ENCODE results near the gene DERA. TPM values are rescaled to one million over a fixed set of nuclear protein-coding genes. Genes with fewer than 3 reads are reported as not detected.
A peak's percentile ranks its signal among the peaks of the same experiment; 100 is the strongest.

DERA gene
- total RNA-seq (42.1 and 48.2 TPM in 2 replicates), polyA plus RNA-seq (51.1 and 51.5 TPM in 2 replicates), polyA minus RNA-seq (ENCODE audit: low replicate concordance) (3.3 and 7.1 TPM in 2 replicates)
- polyA plus RNA-seq (2012), result 43.3 and 48.7 TPM in 2 replicates

GRCh38 chr12:15910864-15911721, at the start of gene DERA:
Gene DERA, plus strand, starts transcription at chr12:15911332. Its CDS starts 52 bp downstream, at chr12:15911384.
- Histone ChIP-seq H3K27ac (ENCODE audit: insufficient read depth, low read length) (peak within 1 kb of the TSS; percentile 89), H3K4me3 (replicated peaks in 1 of 4; ENCODE audit: control extremely low read depth in 1 of 4, insufficient read depth in 1 of 4, low read depth in 3 of 4, low read length in 4 of 4) (peak within 1 kb of the TSS; percentile 69 to 78 (median 72)), H4K20me1 (ENCODE audit: control insufficient read depth, extremely low read depth, insufficient read depth, low read length) (no peaks in the 10 kb centered on the region), H3K9ac (ENCODE audit: insufficient read depth, low read length) (peak within 1 kb of the TSS; percentile 90), H3K27me3 (ENCODE audit: control insufficient read depth, insufficient read depth, low read length) (no peaks in the 10 kb centered on the region), H3K4me1 (ENCODE audit: control insufficient read depth, extremely low read depth, insufficient read depth, low read length) (peaks cover 2% of the 10 kb centered on the region), H3K79me2 (ENCODE audit: control insufficient read depth, insufficient read depth, low read length) (peaks cover 10% of the 10 kb centered on the region), H3K9me3 (ENCODE audit: control insufficient read depth, insufficient read depth, low read depth, low read length) (no peaks in the 10 kb centered on the region), H2AFZ (ENCODE audit: low read length) (peak within 1 kb of the TSS; percentile 67), H3K36me3 (ENCODE audit: control insufficient read depth, insufficient read depth, low read length) (peaks cover 2% of the 10 kb centered on the region), H3K4me2 (ENCODE audit: extremely low read depth, insufficient read depth, low read length) (peak within 1 kb of the TSS; percentile 93)
- TF ChIP-seq EZH2 (IDR thresholded peaks at IDR 0.05; ENCODE audit: low read length, missing control alignments) (no peak), CTCF (conservative IDR thresholded peaks at IDR 0.05 in 1 of 2, IDR thresholded peaks at IDR 0.05 in 1 of 2; ENCODE audit: low read depth in 1 of 2, low read length in 2 of 2) (no peak)
- peak; percentile 67 to 74 for DNase-seq (ENCODE audit: low read depth in 2 of 2)

GRCh38 chr12:15861404-15861803, 49.7 kb upstream of the DERA start:
- no peak overlapping the region for H2AFZ ChIP-seq (ENCODE audit: low read length)
- no peak for TF ChIP-seq EZH2 (IDR thresholded peaks at IDR 0.05; ENCODE audit: low read length, missing control alignments)
- TF ChIP-seq CTCF (conservative IDR thresholded peaks at IDR 0.05 in 1 of 2, IDR thresholded peaks at IDR 0.05 in 1 of 2; ENCODE audit: low read depth in 1 of 2, low read length in 2 of 2), result no peak

GRCh38 chr12:15862840-15863239, 48.3 kb upstream of the DERA start:
- Histone ChIP-seq H4K20me1 (ENCODE audit: control insufficient read depth, extremely low read depth, insufficient read depth, low read length) (no peaks in the 10 kb centered on the region), H3K9ac (ENCODE audit: insufficient read depth, low read length) (no peak overlapping the region), H3K9me3 (ENCODE audit: control insufficient read depth, insufficient read depth, low read depth, low read length) (no peaks in the 10 kb centered on the region), H3K27ac (ENCODE audit: insufficient read depth, low read length) (no peak overlapping the region), H3K79me2 (ENCODE audit: control insufficient read depth, insufficient read depth, low read length) (no peaks in the 10 kb centered on the region), H3K36me3 (ENCODE audit: control insufficient read depth, insufficient read depth, low read length) (no peaks in the 10 kb centered on the region), H2AFZ (ENCODE audit: low read length) (no peak overlapping the region), H3K27me3 (ENCODE audit: control insufficient read depth, insufficient read depth, low read length) (no peaks in the 10 kb centered on the region), H3K4me3 (replicated peaks in 1 of 4; ENCODE audit: control extremely low read depth in 1 of 4, insufficient read depth in 1 of 4, low read depth in 3 of 4, low read length in 4 of 4) (no peak overlapping the region), H3K4me2 (ENCODE audit: extremely low read depth, insufficient read depth, low read length) (no peak overlapping the region), H3K4me1 (ENCODE audit: control insufficient read depth, extremely low read depth, insufficient read depth, low read length) (no peaks in the 10 kb centered on the region)
- no peak for DNase-seq (ENCODE audit: low read depth in 2 of 2)
- TF ChIP-seq EZH2 (IDR thresholded peaks at IDR 0.05; ENCODE audit: low read length, missing control alignments), result no peak
- no peak for TF ChIP-seq CTCF (conservative IDR thresholded peaks at IDR 0.05 in 1 of 2, IDR thresholded peaks at IDR 0.05 in 1 of 2; ENCODE audit: low read depth in 1 of 2, low read length in 2 of 2)

More at GRCh38 chr12:15861404-15861803, 49.7 kb upstream of the DERA start:
- DNase-seq (ENCODE audit: low read depth in 2 of 2), result no peak
- H3K4me2 ChIP-seq (ENCODE audit: extremely low read depth, insufficient read depth, low read length), result no peak overlapping the region
- no peak overlapping the region for H3K9ac ChIP-seq (ENCODE audit: insufficient read depth, low read length)
- no peaks in the 10 kb centered on the region for H4K20me1 ChIP-seq (ENCODE audit: control insufficient read depth, extremely low read depth, insufficient read depth, low read length)
- no peak overlapping the region for H3K4me3 ChIP-seq (replicated peaks in 1 of 4; ENCODE audit: control extremely low read depth in 1 of 4, insufficient read depth in 1 of 4, low read depth in 3 of 4, low read length in 4 of 4)
- H3K4me1 ChIP-seq (ENCODE audit: control insufficient read depth, extremely low read depth, insufficient read depth, low read length), result no peaks in the 10 kb centered on the region
- no peaks in the 10 kb centered on the region for H3K36me3 ChIP-seq (ENCODE audit: control insufficient read depth, insufficient read depth, low read length)
- no peak overlapping the region for H3K27ac ChIP-seq (ENCODE audit: insufficient read depth, low read length)
- H3K79me2 ChIP-seq (ENCODE audit: control insufficient read depth, insufficient read depth, low read length), result no peaks in the 10 kb centered on the region
- no peaks in the 10 kb centered on the region for H3K27me3 ChIP-seq (ENCODE audit: control insufficient read depth, insufficient read depth, low read length)
- no peaks in the 10 kb centered on the region for H3K9me3 ChIP-seq (ENCODE audit: control insufficient read depth, insufficient read depth, low read depth, low read length)

All from fibroblast of lung (primary cell).